ENCODE data around the gene RIMBP2.

The RIMBP2 gene

DNA sequence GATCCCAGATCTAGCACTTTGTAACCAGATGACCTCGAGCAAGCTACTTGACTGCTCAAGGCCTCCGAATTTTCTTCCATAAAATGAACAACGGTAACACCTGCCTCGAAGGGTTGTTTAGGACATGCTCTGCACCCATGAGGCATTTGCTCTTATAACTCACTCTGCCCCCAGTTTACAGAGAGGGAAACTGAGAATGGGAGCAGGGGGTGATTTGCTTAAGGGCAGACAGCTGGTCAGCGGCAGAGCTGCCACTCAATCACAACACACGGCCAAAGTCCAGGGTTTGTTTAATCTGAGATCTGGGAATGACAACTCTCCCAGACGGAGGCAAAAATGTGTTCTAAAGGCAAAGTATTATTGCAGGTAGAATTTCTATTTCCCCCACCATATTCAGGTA lies 156.3 kb downstream of the RIMBP2 start:
- Histone ChIP-seq H3K36me3 (ENCODE audit: control insufficient read depth in 4 of 4, insufficient read depth in 4 of 4, low read length in 3 of 4) (no peaks in the 10 kb centered on the region), H3K9me3 (ENCODE audit: control extremely low read depth in 1 of 5, control insufficient read depth in 4 of 5, insufficient read depth in 2 of 5, low read depth in 1 of 5, low read length in 4 of 5) (peaks cover 0 to 2% (median 0%) of the 10 kb centered on the region in 5 experiments), H3K27ac (ENCODE audit: insufficient read depth in 1 of 2, low read depth in 1 of 2, low read length in 2 of 2, poor library complexity in 1 of 2, severe bottlenecking in 2 of 2) (no peak overlapping the region), H3K4me1 (ENCODE audit: control extremely low read depth in 1 of 4, control insufficient read depth in 4 of 4, insufficient read depth in 4 of 4, low read length in 3 of 4) (peaks cover 0 to 7% (median 0%) of the 10 kb centered on the region in 4 experiments), H3K4me3 (ENCODE audit: control insufficient read depth in 1 of 7, extremely low read depth in 1 of 7, insufficient read depth in 4 of 7, low read depth in 2 of 7, low read length in 6 of 7) (no peak overlapping the region), H3K27me3 (replicated peaks in 2 of 5; ENCODE audit: control insufficient read depth in 4 of 5, insufficient read depth in 5 of 5, low read length in 4 of 5) (peaks cover 0 to 3% (median 2%) of the 10 kb centered on the region in 5 experiments)
- CTCF ChIA-PET = no interaction called here
- no peak for DNase-seq
- POLR2A ChIA-PET = no interaction called here
- 99% methylated on average over 5 of the region's 7 CpGs for WGBS (ENCODE audit: insufficient coverage)

GRCh38 chr12:130557886-130558765 lies 158.0 kb downstream of the RIMBP2 start:
- DNase-seq = no peak
- Histone ChIP-seq H3K9me3 (ENCODE audit: control extremely low read depth in 1 of 5, control insufficient read depth in 4 of 5, insufficient read depth in 2 of 5, low read depth in 1 of 5, low read length in 4 of 5) (no peaks in the 10 kb centered on the region), H3K36me3 (ENCODE audit: control insufficient read depth in 4 of 4, insufficient read depth in 4 of 4, low read length in 3 of 4) (no peaks in the 10 kb centered on the region), H3K4me1 (ENCODE audit: control extremely low read depth in 1 of 4, control insufficient read depth in 4 of 4, insufficient read depth in 4 of 4, low read length in 3 of 4) (peaks cover 0 to 7% (median 0%) of the 10 kb centered on the region in 4 experiments), H3K27ac (ENCODE audit: insufficient read depth in 1 of 2, low read depth in 1 of 2, low read length in 2 of 2, poor library complexity in 1 of 2, severe bottlenecking in 2 of 2) (no peak overlapping the region), H3K27me3 (replicated peaks in 2 of 5; ENCODE audit: control insufficient read depth in 4 of 5, insufficient read depth in 5 of 5, low read length in 4 of 5) (peaks cover 0 to 3% (median 2%) of the 10 kb centered on the region in 5 experiments), H3K4me3 (ENCODE audit: control insufficient read depth in 1 of 7, extremely low read depth in 1 of 7, insufficient read depth in 4 of 7, low read depth in 2 of 7, low read length in 6 of 7) (no peak overlapping the region)
- POLR2A ChIA-PET = no interaction called here
- WGBS (ENCODE audit: insufficient coverage) = 67% methylated on average over 15 of the region's 16 CpGs
- CTCF ChIA-PET = no interaction called here

- no peak for DNase-seq
- no peaks in the 10 kb centered on the region for H3K36me3 ChIP-seq (ENCODE audit: control insufficient read depth in 4 of 4, insufficient read depth in 4 of 4, low read length in 3 of 4)
- no peak overlapping the region for H3K27ac ChIP-seq (ENCODE audit: insufficient read depth in 1 of 2, low read depth in 1 of 2, low read length in 2 of 2, poor library complexity in 1 of 2, severe bottlenecking in 2 of 2)
- H3K4me1 ChIP-seq (ENCODE audit: control extremely low read depth in 1 of 4, control insufficient read depth in 4 of 4, insufficient read depth in 4 of 4, low read length in 3 of 4) = peaks cover 0 to 7% (median 0%) of the 10 kb centered on the region in 4 experiments
- no peaks in the 10 kb centered on the region for H3K9me3 ChIP-seq (ENCODE audit: control extremely low read depth in 1 of 5, control insufficient read depth in 4 of 5, insufficient read depth in 2 of 5, low read depth in 1 of 5, low read length in 4 of 5)
- no peak overlapping the region for H3K4me3 ChIP-seq (ENCODE audit: control insufficient read depth in 1 of 7, extremely low read depth in 1 of 7, insufficient read depth in 4 of 7, low read depth in 2 of 7, low read length in 6 of 7)
- 99% methylated on average over 8 of the region's 9 CpGs for WGBS (ENCODE audit: insufficient coverage)
- peaks cover 0 to 3% (median 2%) of the 10 kb centered on the region in 5 experiments for H3K27me3 ChIP-seq (replicated peaks in 2 of 5; ENCODE audit: control insufficient read depth in 4 of 5, insufficient read depth in 5 of 5, low read length in 4 of 5)
- CTCF ChIA-PET = no interaction called here
- POLR2A ChIA-PET = no interaction called here
Observed at GRCh38 chr12:130557201-130557600, 158.9 kb downstream of the RIMBP2 start.

GRCh38 chr12:130556486-130557055 lies 159.5 kb downstream of the RIMBP2 start:
- H3K27ac ChIP-seq (ENCODE audit: insufficient read depth in 1 of 2, low read depth in 1 of 2, low read length in 2 of 2, poor library complexity in 1 of 2, severe bottlenecking in 2 of 2) = no peak overlapping the region
- no peak overlapping the region for H3K4me3 ChIP-seq (ENCODE audit: control insufficient read depth in 1 of 7, extremely low read depth in 1 of 7, insufficient read depth in 4 of 7, low read depth in 2 of 7, low read length in 6 of 7)
- H3K27me3 ChIP-seq (replicated peaks in 2 of 5; ENCODE audit: control insufficient read depth in 4 of 5, insufficient read depth in 5 of 5, low read length in 4 of 5) = peaks cover 0 to 3% (median 2%) of the 10 kb centered on the region in 5 experiments
- CTCF ChIA-PET = no interaction called here
- WGBS (ENCODE audit: insufficient coverage) = 97% methylated on average over 5 of the region's 8 CpGs
- H3K36me3 ChIP-seq (ENCODE audit: control insufficient read depth in 4 of 4, insufficient read depth in 4 of 4, low read length in 3 of 4) = no peaks in the 10 kb centered on the region
- no peak for DNase-seq
- H3K4me1 ChIP-seq (ENCODE audit: control extremely low read depth in 1 of 4, control insufficient read depth in 4 of 4, insufficient read depth in 4 of 4, low read length in 3 of 4) = peaks cover 0 to 7% (median 0%) of the 10 kb centered on the region in 4 experiments
- H3K9me3 ChIP-seq (ENCODE audit: control extremely low read depth in 1 of 5, control insufficient read depth in 4 of 5, insufficient read depth in 2 of 5, low read depth in 1 of 5, low read length in 4 of 5) = peaks cover 0 to 2% (median 0%) of the 10 kb centered on the region in 5 experiments
- POLR2A ChIA-PET = no interaction called here

- H3K9me3 ChIP-seq (ENCODE audit: control extremely low read depth in 1 of 5, control insufficient read depth in 4 of 5, insufficient read depth in 2 of 5, low read depth in 1 of 5, low read length in 4 of 5) = peaks cover 0 to 9% (median 0%) of the 10 kb centered on the region in 5 experiments
- H3K27ac ChIP-seq (ENCODE audit: insufficient read depth in 1 of 2, low read depth in 1 of 2, low read length in 2 of 2, poor library complexity in 1 of 2, severe bottlenecking in 2 of 2) = no peak overlapping the region
- H3K27me3 ChIP-seq (replicated peaks in 2 of 5; ENCODE audit: control insufficient read depth in 4 of 5, insufficient read depth in 5 of 5, low read length in 4 of 5) = peaks cover 0 to 3% (median 2%) of the 10 kb centered on the region in 5 experiments
- DNase-seq = peak in 2 of 3 donors; percentile 13 to 21
- ChIA-PET POLR2A (no interaction called here), CTCF (no interaction called here)
- WGBS (ENCODE audit: insufficient coverage) = 39% methylated on average over 17 of the region's 20 CpGs
- H3K4me1 ChIP-seq (ENCODE audit: control extremely low read depth in 1 of 4, control insufficient read depth in 4 of 4, insufficient read depth in 4 of 4, low read length in 3 of 4) = peaks cover 0 to 7% (median 0%) of the 10 kb centered on the region in 4 experiments
- no peaks in the 10 kb centered on the region for H3K36me3 ChIP-seq (ENCODE audit: control insufficient read depth in 4 of 4, insufficient read depth in 4 of 4, low read length in 3 of 4)
- H3K4me3 ChIP-seq (ENCODE audit: control insufficient read depth in 1 of 7, extremely low read depth in 1 of 7, insufficient read depth in 4 of 7, low read depth in 2 of 7, low read length in 6 of 7) = no peak overlapping the region
Observed at GRCh38 chr12:130555628-130556485, 160.2 kb downstream of the RIMBP2 start.

- no peak overlapping the region for H3K27ac ChIP-seq (ENCODE audit: insufficient read depth in 1 of 2, low read depth in 1 of 2, low read length in 2 of 2, poor library complexity in 1 of 2, severe bottlenecking in 2 of 2)
- POLR2A ChIA-PET = no interaction called here
- no peaks in the 10 kb centered on the region for H3K36me3 ChIP-seq (ENCODE audit: control insufficient read depth in 4 of 4, insufficient read depth in 4 of 4, low read length in 3 of 4)
- H3K9me3 ChIP-seq (ENCODE audit: control extremely low read depth in 1 of 5, control insufficient read depth in 4 of 5, insufficient read depth in 2 of 5, low read depth in 1 of 5, low read length in 4 of 5) = peaks cover 0 to 10% (median 0%) of the 10 kb centered on the region in 5 experiments
- CTCF ChIA-PET = no interaction called here
- 100% methylated on average over 1 of the region's 5 CpGs for WGBS (ENCODE audit: insufficient coverage)
- peaks cover 0 to 7% (median 0%) of the 10 kb centered on the region in 4 experiments for H3K4me1 ChIP-seq (ENCODE audit: control extremely low read depth in 1 of 4, control insufficient read depth in 4 of 4, insufficient read depth in 4 of 4, low read length in 3 of 4)
- H3K27me3 ChIP-seq (replicated peaks in 2 of 5; ENCODE audit: control insufficient read depth in 4 of 5, insufficient read depth in 5 of 5, low read length in 4 of 5) = peaks cover 0 to 3% (median 2%) of the 10 kb centered on the region in 5 experiments
- no peak overlapping the region for H3K4me3 ChIP-seq (ENCODE audit: control insufficient read depth in 1 of 7, extremely low read depth in 1 of 7, insufficient read depth in 4 of 7, low read depth in 2 of 7, low read length in 6 of 7)
- DNase-seq = no peak
Observed at GRCh38 chr12:130555221-130555620, 160.9 kb downstream of the RIMBP2 start.
